GM10248 (cell line): ENCODE data around the gene SETD1A.

ENCODE experiments used
- CTCF ChIA-PET: fragments of 300-600 bp; sonication (Branson Sonifier 250); formaldehyde crosslinking; extraction: SDS; loops from one replicate; lab custom pipeline; 2021; ENCODE audit warnings: antibody characterized with exemption; lab: Yijun Ruan, JAX
- POLR2A ChIA-PET: fragments of 350-650 bp; sonication (Branson Sonifier 250); formaldehyde crosslinking; extraction: SDS; loops from one replicate; lab custom pipeline; 2020; ENCODE audit warnings: antibody characterized with exemption; lab: Yijun Ruan, JAX
- DNase-seq: peaks from one replicate; pipeline ENCODE4 v3.0.0; 2012; ENCODE audit errors: extremely low spot score
- TF ChIP-seq, protein P1 (sequence below): IDR thresholded peaks from 2 replicates; pipeline ENCODE4 v1.5.1; 2012; ENCODE audit warnings: mild to moderate bottlenecking, low read depth; ENCODE audit errors: extremely low read depth, missing control alignments, control extremely low read depth

SETD1A gene

DNA sequence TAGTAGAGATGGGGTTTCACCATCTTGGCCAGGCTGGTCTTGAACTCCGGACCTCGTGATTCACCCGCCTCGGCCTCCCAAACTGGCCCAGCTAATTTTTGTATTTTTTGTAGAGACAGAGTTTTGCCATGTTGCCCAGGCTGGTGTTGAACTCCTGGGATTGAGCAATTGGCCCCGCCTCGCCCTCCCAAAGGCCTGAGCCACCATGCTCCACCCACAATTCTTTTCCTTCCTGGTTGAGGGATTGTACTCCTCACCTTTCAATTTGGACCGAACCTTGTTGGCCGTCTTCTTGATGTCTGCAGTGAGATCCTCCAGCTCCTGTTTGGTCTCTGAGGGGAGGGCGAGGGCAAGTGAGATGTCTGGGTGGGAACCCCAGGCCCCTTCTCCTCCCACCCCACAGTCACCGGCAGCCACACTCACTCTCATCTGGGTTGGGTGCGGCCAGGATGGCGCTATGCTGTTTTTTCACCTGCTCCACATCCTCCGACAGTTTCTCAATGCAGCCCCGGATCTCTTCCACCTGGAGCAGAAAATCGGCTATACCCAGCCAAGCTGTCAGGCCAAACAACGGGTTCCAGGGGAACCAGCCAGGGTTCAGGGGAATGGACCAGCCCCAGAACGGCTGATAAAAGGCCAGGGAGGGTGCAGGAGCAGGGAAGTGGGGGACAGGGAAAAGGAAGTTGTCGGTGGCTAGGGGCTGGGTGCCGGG, 43.3 kb downstream of the SETD1A start:
- ChIA-PET POLR2A (interaction anchor here (0.6 kb wide), 1 partner anchor 590 kb away, joined by 3 read pairs; no protein-coding TSS in a partner anchor), CTCF (interaction anchor here (2.1 to 3.2 kb wide), 2 partner anchors 16 to 22 kb away, joined by 6 to 27 read pairs; partner anchors contain the start of gene HSD3B7)
- DNase-seq: no peak
- TF ChIP-seq, protein P1, sequence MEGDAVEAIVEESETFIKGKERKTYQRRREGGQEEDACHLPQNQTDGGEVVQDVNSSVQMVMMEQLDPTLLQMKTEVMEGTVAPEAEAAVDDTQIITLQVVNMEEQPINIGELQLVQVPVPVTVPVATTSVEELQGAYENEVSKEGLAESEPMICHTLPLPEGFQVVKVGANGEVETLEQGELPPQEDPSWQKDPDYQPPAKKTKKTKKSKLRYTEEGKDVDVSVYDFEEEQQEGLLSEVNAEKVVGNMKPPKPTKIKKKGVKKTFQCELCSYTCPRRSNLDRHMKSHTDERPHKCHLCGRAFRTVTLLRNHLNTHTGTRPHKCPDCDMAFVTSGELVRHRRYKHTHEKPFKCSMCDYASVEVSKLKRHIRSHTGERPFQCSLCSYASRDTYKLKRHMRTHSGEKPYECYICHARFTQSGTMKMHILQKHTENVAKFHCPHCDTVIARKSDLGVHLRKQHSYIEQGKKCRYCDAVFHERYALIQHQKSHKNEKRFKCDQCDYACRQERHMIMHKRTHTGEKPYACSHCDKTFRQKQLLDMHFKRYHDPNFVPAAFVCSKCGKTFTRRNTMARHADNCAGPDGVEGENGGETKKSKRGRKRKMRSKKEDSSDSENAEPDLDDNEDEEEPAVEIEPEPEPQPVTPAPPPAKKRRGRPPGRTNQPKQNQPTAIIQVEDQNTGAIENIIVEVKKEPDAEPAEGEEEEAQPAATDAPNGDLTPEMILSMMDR: no peak

DNA sequence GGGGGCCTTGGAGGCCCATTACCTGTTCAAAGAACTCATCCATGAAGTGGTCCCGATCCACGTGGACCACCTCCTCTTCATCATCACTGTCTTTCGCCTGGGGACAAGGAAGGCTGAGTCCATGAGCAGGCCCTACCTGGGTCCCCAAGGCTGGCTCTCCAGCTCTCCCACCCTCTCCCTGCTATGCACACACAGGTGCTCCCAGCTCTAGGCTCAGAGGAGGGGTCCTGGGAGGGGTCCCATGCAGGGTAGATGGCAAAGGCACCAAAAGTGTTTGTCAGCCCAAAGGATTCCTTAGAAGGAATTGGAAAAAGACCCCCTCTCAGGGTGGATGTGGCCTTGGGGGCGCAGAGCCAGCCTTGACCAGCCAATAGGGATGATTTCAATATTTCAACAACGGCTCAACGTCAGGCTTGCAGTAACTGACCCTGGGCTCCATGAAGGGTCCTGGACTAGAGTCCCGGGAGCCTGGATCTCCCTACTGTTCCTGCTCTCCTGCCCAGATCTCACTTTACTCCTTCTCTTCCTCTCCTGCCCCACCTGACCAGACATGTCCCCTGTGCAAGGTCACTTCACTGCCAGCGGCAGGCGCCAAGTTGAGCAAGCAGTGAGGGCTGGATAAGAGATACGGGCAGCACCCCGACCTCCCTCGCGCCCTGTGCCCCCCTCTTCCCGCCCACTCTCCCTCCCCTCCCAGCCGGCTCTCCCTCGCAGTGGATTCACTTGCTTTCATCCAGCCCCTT, 44.1 kb downstream of the SETD1A start:
- ChIA-PET POLR2A (interaction anchor here (0.5 kb wide), 1 partner anchor 21 kb away, joined by 3 read pairs; no protein-coding TSS in a partner anchor), CTCF (interaction anchor here (1.0 to 1.5 kb wide), 3 partner anchors 16 to 140 kb away, joined by 4 to 6 read pairs (median 5); partner anchors contain the start of gene HSD3B7)
- TF ChIP-seq, protein P1: no peak
- DNase-seq: no peak

- ChIA-PET POLR2A (interaction anchor here (0.5 kb wide), 1 partner anchor 21 kb away, joined by 3 read pairs; no protein-coding TSS in a partner anchor), CTCF (interaction anchor here (1.0 to 2.0 kb wide), 4 partner anchors 13 to 140 kb away, joined by 4 to 7 read pairs (median 6); partner anchors contain the start of gene HSD3B7)
- DNase-seq: no peak
- TF ChIP-seq, protein P1: no peak
Measured at GRCh38 chr16:31002250-31002700, 44.7 kb downstream of the SETD1A start.

DNA sequence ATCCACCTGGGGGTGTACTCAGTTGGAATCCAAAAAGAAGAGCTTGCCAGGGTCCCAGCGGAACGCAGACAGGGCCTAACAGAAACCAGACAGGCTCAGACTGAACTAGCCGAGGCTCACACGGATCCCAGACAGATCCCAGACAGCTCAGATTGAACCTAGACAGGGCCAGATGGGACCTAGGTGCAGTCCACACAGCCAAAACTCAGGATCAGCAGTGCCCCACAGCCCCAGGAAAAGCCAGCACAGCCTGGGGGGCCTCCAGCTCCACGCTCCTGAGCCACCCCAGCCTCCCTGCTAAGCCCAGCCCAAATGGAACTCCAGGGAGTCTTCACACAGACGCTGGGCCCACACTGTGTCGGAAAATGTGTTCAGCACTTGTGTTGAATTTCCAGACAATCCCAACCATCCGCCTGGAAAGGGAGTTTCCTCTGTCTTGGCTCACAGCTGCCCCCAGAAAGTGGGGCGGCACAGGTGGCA, 45.3 kb downstream of the SETD1A start:
- ChIA-PET POLR2A (no interaction called here), CTCF (interaction anchor here (1.0 to 2.0 kb wide), 5 partner anchors 12 to 139 kb away, joined by 3 to 7 read pairs (median 5); partner anchors contain the start of gene HSD3B7)
- no peak for DNase-seq
- TF ChIP-seq, protein P1: no peak

- TF ChIP-seq, protein P1: no peak
- POLR2A ChIA-PET: no interaction called here
- no peak for DNase-seq
- CTCF ChIA-PET: interaction anchor here (1.4 to 2.0 kb wide), 2 partner anchors 11 to 25 kb away, joined by 3 to 7 read pairs; no protein-coding TSS in a partner anchor
Measured at GRCh38 chr16:31003744-31004143, 46.2 kb downstream of the SETD1A start.

GRCh38 chr16:31004658-31005057, 47.1 kb downstream of the SETD1A start:
- POLR2A ChIA-PET: no interaction called here
- no peak for DNase-seq
- CTCF ChIA-PET: no interaction called here
- TF ChIP-seq, protein P1: no peak
